ENCODE measurements around the gene CFP.

Gene CFP

DNA sequence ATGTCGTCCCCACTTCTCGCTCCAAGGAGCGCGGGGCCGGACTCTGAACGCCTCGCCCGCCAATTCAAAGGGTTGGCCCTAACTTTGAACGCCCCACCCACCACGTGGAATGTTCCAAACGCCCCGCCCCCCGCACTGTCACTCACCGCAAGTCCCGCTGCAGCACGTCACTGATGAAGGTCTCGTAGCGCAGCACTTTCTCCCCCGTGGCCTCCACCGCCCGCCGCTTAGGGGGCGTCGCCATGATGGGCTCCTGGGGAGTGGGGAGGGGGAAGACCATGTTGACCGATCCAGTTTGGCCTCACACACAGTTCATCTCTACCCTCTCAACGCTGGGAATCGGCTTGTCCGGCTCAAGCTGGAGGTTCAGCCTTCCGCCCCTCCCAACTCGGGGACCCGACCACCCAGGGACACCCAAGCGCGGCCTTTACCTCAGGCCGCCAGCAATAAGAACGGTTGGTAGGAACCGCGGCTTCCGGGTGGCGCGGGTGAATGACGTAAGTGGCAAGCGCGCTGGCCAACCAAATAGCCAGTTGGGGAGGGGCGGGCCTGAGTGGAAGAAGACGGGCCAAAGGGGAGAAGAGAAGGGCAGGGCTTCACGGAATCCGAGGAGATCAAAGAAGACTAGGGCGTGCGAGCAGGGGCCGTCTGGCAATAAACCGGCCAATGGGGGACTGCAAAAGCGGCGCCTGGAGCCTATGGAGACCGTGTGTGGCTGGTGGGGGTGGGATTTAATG lies 29.1 kb upstream of the CFP start, which contains the start of gene UXT:
TSS of gene UXT (minus strand) at position 497 of the 737 bp plus-strand sequence. CDS start at position 244, 253 bp downstream.
- peak within 1 kb of the TSS; percentile 66 for H3K4me3 ChIP-seq (ENCODE audit: low read depth, low read length)
- TF ChIP-seq, protein P1, sequence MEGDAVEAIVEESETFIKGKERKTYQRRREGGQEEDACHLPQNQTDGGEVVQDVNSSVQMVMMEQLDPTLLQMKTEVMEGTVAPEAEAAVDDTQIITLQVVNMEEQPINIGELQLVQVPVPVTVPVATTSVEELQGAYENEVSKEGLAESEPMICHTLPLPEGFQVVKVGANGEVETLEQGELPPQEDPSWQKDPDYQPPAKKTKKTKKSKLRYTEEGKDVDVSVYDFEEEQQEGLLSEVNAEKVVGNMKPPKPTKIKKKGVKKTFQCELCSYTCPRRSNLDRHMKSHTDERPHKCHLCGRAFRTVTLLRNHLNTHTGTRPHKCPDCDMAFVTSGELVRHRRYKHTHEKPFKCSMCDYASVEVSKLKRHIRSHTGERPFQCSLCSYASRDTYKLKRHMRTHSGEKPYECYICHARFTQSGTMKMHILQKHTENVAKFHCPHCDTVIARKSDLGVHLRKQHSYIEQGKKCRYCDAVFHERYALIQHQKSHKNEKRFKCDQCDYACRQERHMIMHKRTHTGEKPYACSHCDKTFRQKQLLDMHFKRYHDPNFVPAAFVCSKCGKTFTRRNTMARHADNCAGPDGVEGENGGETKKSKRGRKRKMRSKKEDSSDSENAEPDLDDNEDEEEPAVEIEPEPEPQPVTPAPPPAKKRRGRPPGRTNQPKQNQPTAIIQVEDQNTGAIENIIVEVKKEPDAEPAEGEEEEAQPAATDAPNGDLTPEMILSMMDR (IDR thresholded peaks at IDR 0.05; ENCODE audit: low read depth, low read length) = no peak

DNA sequence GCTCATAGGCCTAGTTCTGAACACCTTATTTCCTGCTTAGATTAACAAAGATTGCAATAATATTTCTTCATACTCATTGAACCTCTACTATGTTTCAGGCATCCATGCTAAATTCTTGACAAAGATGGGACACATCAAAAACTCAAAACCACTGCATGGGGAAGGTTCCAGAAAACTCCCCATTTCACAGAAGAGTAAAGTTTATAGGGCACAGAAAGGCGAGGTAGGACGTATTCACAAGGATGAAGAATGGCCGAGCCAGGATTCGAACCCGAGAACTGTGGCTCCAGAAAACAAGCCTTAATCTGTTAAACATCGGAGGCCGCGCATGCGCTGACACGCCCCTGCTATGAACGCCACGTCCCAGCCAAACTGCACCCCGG lies 28.6 kb upstream of the CFP start:
- peak overlapping the region; percentile 62 for H3K4me3 ChIP-seq (ENCODE audit: low read depth, low read length)
- TF ChIP-seq, protein P1 (IDR thresholded peaks at IDR 0.05; ENCODE audit: low read depth, low read length) = no peak

DNA sequence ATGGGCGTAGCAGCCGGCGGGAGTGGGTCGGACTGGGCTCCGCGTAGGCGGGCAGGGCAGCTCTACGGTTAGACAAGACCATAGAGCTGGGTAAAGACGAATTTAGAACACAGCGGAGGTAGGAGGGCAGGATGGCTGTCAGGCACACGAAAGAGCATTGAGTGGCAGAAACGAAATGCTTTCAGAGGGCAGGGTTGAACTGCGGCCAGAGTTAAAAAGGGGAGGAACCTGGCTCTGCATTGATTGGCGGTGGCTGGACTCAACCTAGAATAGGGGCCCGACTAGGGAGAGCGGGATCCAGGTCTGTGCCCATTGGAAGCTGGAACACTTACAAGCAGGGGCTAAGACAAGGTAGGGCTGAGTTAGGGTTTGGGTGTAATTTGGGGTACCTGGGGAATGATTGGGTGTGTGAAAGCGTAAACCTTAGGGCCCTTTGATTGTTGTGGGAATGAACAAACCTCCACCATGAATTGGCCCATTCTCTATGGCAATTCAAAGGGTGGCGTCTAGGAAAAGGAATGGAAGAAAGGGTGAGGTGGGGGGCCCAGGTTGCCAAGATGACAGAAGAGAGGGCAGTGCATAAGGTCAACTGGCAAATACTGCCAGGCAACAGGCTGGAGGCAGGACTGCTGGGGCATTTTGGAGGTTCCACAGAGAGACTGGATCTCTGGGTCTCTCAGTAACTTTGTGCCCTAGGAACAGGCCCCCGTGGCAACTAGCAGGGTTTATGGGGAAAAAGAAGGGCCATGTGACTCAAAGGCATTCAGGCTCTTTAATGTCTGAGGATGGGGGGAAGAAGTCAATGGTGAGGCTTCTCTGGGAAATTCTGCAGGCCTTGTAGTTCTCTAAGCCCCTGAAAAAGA lies 21.5 kb upstream of the CFP start:
- TF ChIP-seq, protein P1 (IDR thresholded peaks at IDR 0.05; ENCODE audit: low read depth, low read length) = no peak
- H3K4me3 ChIP-seq (ENCODE audit: low read depth, low read length) = peak overlapping the region; percentile 44

DNA sequence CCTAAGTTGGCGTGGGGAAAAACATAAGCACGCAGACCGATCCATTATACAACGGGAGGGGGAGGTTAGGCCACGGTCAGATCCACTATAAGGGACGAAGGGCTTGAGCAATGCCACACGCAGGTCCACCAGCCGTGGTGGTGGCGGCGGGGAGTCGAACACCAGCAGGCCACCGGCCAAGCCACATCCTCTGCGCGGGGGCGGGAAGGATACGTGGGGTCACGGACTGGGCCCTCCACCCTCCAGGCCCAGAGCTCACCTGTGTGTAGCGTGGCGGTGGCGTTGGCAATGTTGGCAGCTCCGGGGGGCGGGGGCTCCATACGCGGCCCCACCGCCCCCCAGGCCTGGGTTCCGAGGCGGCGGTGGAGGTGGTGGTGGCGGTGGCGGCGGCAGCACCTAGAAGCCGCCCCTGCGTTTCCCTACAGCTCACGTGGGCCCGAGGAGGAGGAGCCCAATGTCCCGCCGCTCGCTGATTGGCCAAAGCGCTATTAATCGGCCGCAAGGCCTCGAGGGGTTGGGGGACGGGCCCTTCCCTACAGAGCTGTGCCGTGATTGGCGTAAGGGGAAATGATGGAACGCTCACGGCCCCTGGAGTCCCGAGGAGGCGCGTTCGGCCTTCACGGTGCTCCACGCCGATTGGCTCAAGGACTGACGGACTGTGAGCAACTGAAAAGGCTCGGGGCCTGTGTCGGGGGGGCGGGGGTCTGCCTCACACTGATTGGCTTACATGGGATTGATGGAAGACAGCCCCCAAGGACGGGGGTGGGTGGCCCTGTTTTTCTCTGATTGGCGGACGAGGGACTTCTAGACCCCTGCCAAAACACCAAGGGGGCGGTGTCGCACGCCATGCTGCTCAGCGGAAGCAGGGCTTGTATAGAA lies 20.7 kb upstream of the CFP start, which contains the start of gene ELK1:
TSS of gene ELK1 (minus strand) at position 400 of the 879 bp plus-strand sequence. CDS start 9,122 bp downstream, outside the sequence.
- TF ChIP-seq, protein P1 (IDR thresholded peaks at IDR 0.05; ENCODE audit: low read depth, low read length) = no peak
- peak within 1 kb of the TSS; percentile 69 for H3K4me3 ChIP-seq (ENCODE audit: low read depth, low read length)

DNA sequence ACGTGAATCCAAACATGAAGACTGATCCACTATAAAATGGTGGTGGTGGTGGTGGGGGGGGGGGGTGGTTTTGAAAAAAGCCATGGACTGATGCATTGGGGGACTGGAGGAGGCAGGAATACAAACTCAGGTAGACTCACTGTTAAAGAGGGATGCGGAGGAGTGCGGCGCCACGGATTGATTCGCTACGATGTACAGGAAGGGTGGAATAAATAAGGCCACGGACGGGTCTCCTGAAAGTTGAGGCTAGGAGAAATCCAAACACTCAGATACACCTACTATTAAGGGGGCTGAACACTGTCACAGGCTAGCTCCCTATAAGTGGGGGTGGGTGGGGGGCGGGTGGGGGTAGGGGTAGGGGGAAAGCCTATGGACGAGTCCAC lies 20.0 kb upstream of the CFP start:
- TF ChIP-seq, protein P1 (IDR thresholded peaks at IDR 0.05; ENCODE audit: low read depth, low read length) = no peak
- H3K4me3 ChIP-seq (ENCODE audit: low read depth, low read length) = peak overlapping the region; percentile 69

DNA sequence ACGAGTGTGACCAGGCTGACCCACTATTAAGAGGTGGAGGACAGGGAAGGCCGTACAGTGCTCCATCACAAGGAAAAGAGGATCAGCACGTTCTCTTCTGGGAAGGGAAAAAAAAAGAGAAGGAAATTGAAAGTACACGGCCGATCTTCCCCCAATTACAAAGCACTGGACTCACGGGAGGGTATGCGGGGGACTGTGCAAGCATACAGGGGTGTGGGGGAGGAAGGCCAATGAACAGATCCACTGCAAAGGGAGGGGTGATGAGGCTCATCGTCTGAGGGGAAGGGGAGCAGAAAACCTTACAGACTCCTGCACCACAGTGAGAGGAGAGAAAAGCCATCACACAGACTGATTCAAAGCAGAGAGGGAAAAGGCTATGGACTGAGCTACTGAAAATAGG lies 19.5 kb upstream of the CFP start:
- peak overlapping the region; percentile 69 for H3K4me3 ChIP-seq (ENCODE audit: low read depth, low read length)
- TF ChIP-seq, protein P1 (IDR thresholded peaks at IDR 0.05; ENCODE audit: low read depth, low read length) = no peak
